HepG2 (cell line): Measurements from ENCODE around the gene LRRC45. TPM values are rescaled to one million over a fixed set of nuclear protein-coding genes. Genes with fewer than 3 reads are reported as not detected.

Source experiments
- CCDC6 ChIP-seq: sonication (generic); formaldehyde crosslinking; IDR thresholded peaks from 2 replicates; pipeline ENCODE4 v1.8.1; 2022; ENCODE audit warnings: mild to moderate bottlenecking, missing genetic modification reagents, moderate library complexity
- CENPX ChIP-seq: sonication (generic); formaldehyde crosslinking; IDR thresholded peaks from 2 replicates; pipeline ENCODE4 v1.9.0; 2021; ENCODE audit warnings: mild to moderate bottlenecking, missing genetic modification reagents, moderate library complexity
- ELF1 ChIP-seq: sonication (generic); formaldehyde crosslinking; IDR thresholded peaks from 2 replicates; pipeline ENCODE4 v1.4.0; 2020; ENCODE audit warnings: missing genetic modification reagents
- JUN ChIP-seq: sonication (generic); formaldehyde crosslinking; IDR thresholded peaks from 2 replicates; pipeline ENCODE4 v1.4.0; 2020; ENCODE audit warnings: mild to moderate bottlenecking, missing genetic modification reagents
- LCORL ChIP-seq, 2 experiments: fragments of 450-650 bp in 1 of 2; sonication (generic) in 1 of 2; formaldehyde crosslinking in 1 of 2; IDR thresholded peaks; 2 replicates each; pipeline versions ENCODE4 v1.5.0 to v1.6.1; 2017 to 2020; ENCODE audit warnings: antibody characterized with exemption in 1 of 2, missing genetic modification reagents in 1 of 2
- MEIS2 ChIP-seq: sonication (generic); formaldehyde crosslinking; IDR thresholded peaks from 2 replicates; pipeline ENCODE4 v1.9.0; 2021; ENCODE audit warnings: mild to moderate bottlenecking, missing genetic modification reagents
- NR2F6 ChIP-seq, 2 experiments: IDR thresholded peaks; 2 replicates each; pipeline ENCODE4 v1.6.1; 2016; ENCODE audit warnings: antibody characterized with exemption in 1 of 2, mild to moderate bottlenecking in 1 of 2
- NR3C1 ChIP-seq: sonication (generic); formaldehyde crosslinking; IDR thresholded peaks from 2 replicates; pipeline ENCODE4 v1.4.0; 2020; ENCODE audit warnings: missing genetic modification reagents
- ZFP90 ChIP-seq: sonication (generic); formaldehyde crosslinking; IDR thresholded peaks from 2 replicates; pipeline ENCODE4 v1.8.0; 2022; ENCODE audit warnings: missing genetic modification reagents, mild to moderate bottlenecking, inconsistent platforms, borderline replicate concordance
- ZNF547 ChIP-seq: sonication (generic); formaldehyde crosslinking; IDR thresholded peaks from 2 replicates; pipeline ENCODE4 v1.5.1; 2020; ENCODE audit warnings: mild to moderate bottlenecking, missing genetic modification reagents
- ZNF572 ChIP-seq: sonication (generic); formaldehyde crosslinking; IDR thresholded peaks from 2 replicates; pipeline ENCODE4 v1.5.1; 2020; ENCODE audit warnings: mild to moderate bottlenecking, missing genetic modification reagents
- polyA plus RNA-seq, 8 experiments: library from polyadenylated mRNA; depleted of rRNA in 3 of 8; stranded (reverse) in 7 of 8; unstranded in 1 of 8; fragments of >200 nt; fragmentation: Illumina TruSeq in 4 of 8; extraction: Trizol in 4 of 8; gene quantifications; 2 replicates each; pipeline versions ENCODE4 v1.2.1 to v1.2.3, GENCODE V29; 2011 to 2016; ENCODE audit warnings: low read depth in 4 of 8, missing spikeins in 1 of 8, mixed read lengths in 1 of 8; ENCODE audit not compliant: insufficient read depth in 1 of 8
- total RNA-seq, 5 experiments: library from RNA; depleted of rRNA; stranded (reverse); fragments of >200 nt; fragmentation: Illumina TruSeq; extraction: Trizol; gene quantifications; 2 replicates each; pipeline ENCODE4 v1.2.3, GENCODE V29; 2016; ENCODE audit warnings: low read depth in 1 of 5
- TF ChIP-seq, protein P1 (sequence below): sonication (generic); formaldehyde crosslinking; IDR thresholded peaks from 2 replicates; pipeline ENCODE4 v1.5.0; 2020; ENCODE audit warnings: mild to moderate bottlenecking, missing genetic modification reagents
- TF ChIP-seq, protein P2 (sequence below): sonication (generic); formaldehyde crosslinking; IDR thresholded peaks from 2 replicates; pipeline ENCODE4 v1.4.0; 2020; ENCODE audit warnings: missing genetic modification reagents
- TF ChIP-seq, protein P3 (sequence below): sonication (generic); formaldehyde crosslinking; IDR thresholded peaks from 2 replicates; pipeline ENCODE4 v1.4.0; 2020; ENCODE audit warnings: missing genetic modification reagents
- TF ChIP-seq, protein P4 (sequence below), 2 experiments: fragments of 450-650 bp in 1 of 2; sonication (generic) in 1 of 2; formaldehyde crosslinking; IDR thresholded peaks; 2 replicates each; pipeline versions ENCODE4 v1.5.0 to v1.8.0; 2020 to 2022; ENCODE audit warnings: mild to moderate bottlenecking in 1 of 2, missing genetic modification reagents in 1 of 2
- TF ChIP-seq, protein P5 (sequence below): IDR thresholded peaks from 2 replicates; pipeline ENCODE4 v1.6.1; 2018; ENCODE audit warnings: missing genetic modification reagents

LRRC45 gene
- total and polyA plus RNA-seq, 2 of the 13 experiments (the other 11 are each of a cell fraction or from before 2014, with no cell fraction given): 11.6 to 48.1 TPM

DNA sequence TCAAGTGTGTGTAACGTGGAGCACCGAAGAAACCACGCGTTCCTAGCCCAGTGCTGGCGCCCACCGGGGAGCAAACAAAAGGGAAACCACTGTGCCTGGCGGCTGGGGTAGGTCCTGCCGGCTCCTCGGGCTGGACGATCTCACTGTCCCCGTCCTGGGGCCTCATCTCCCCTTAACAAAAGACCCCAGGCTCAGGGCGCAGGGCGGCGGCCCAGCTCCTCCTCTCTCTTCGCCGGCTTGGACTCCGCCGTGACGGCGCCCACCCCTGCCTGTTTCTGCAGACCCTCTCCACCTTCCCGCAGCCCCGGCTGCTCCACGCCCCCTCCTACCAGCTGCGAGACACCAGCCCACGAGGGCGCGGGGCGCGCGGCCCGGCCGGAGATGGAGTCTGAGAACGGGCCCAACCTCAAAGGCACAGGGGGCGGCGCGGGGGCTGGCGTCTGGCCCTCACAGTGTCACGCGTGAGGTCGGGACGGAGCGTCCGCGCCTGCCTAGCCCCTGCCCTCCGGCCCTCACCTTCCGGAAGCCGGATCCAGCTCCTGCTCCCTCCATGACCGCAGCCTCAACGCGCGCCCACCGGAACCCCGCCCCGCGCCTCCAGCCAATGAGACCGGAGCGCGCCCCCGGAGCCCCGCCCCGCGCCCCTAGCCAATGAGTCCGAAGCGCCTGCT, 660 bp upstream of the LRRC45 start, which contains the start of gene CENPX (continued):
- TF ChIP-seq, protein P1, sequence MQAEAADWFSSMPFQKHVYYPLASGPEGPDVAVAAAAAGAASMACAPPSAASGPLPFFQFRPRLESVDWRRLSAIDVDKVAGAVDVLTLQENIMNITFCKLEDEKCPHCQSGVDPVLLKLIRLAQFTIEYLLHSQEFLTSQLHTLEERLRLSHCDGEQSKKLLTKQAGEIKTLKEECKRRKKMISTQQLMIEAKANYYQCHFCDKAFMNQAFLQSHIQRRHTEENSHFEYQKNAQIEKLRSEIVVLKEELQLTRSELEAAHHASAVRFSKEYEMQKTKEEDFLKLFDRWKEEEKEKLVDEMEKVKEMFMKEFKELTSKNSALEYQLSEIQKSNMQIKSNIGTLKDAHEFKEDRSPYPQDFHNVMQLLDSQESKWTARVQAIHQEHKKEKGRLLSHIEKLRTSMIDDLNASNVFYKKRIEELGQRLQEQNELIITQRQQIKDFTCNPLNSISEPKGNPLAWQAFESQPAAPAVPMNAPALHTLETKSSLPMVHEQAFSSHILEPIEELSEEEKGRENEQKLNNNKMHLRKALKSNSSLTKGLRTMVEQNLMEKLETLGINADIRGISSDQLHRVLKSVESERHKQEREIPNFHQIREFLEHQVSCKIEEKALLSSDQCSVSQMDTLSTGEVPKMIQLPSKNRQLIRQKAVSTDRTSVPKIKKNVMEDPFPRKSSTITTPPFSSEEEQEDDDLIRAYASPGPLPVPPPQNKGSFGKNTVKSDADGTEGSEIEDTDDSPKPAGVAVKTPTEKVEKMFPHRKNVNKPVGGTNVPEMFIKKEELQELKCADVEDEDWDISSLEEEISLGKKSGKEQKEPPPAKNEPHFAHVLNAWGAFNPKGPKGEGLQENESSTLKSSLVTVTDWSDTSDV: peak; percentile 92; the same call in 1 of the 2 replicates
- TF ChIP-seq MEIS2 (CRISPR knock-in tag) (no peak; the same call in 1 of the 2 replicates), CCDC6 (CRISPR knock-in tag) (no peak), ZNF547 (CRISPR knock-in tag) (peak; percentile 90), NR2F6 (IDR thresholded peaks at IDR 0.05) (no peak), NR2F6 (CRISPR knock-in tag; IDR thresholded peaks at IDR 0.05) (peak; percentile 51; the same call in 1 of the 2 replicates), LCORL (IDR thresholded peaks at IDR 0.05) (no peak), LCORL (CRISPR knock-in tag; IDR thresholded peaks at IDR 0.05) (peak; percentile 55), ZNF572 (CRISPR knock-in tag) (no peak), NR3C1 (no peak), ELF1 (CRISPR knock-in tag) (no peak), CENPX (no peak), ZFP90 (CRISPR knock-in tag) (no peak; the same call in none of the 2 replicates), JUN (peak; percentile 68)
- TF ChIP-seq, protein P2, sequence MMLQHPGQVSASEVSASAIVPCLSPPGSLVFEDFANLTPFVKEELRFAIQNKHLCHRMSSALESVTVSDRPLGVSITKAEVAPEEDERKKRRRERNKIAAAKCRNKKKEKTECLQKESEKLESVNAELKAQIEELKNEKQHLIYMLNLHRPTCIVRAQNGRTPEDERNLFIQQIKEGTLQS: 0 out of 2 replicates have a peak, but pooled peaks have one; percentile 49
- TF ChIP-seq, protein P3, sequence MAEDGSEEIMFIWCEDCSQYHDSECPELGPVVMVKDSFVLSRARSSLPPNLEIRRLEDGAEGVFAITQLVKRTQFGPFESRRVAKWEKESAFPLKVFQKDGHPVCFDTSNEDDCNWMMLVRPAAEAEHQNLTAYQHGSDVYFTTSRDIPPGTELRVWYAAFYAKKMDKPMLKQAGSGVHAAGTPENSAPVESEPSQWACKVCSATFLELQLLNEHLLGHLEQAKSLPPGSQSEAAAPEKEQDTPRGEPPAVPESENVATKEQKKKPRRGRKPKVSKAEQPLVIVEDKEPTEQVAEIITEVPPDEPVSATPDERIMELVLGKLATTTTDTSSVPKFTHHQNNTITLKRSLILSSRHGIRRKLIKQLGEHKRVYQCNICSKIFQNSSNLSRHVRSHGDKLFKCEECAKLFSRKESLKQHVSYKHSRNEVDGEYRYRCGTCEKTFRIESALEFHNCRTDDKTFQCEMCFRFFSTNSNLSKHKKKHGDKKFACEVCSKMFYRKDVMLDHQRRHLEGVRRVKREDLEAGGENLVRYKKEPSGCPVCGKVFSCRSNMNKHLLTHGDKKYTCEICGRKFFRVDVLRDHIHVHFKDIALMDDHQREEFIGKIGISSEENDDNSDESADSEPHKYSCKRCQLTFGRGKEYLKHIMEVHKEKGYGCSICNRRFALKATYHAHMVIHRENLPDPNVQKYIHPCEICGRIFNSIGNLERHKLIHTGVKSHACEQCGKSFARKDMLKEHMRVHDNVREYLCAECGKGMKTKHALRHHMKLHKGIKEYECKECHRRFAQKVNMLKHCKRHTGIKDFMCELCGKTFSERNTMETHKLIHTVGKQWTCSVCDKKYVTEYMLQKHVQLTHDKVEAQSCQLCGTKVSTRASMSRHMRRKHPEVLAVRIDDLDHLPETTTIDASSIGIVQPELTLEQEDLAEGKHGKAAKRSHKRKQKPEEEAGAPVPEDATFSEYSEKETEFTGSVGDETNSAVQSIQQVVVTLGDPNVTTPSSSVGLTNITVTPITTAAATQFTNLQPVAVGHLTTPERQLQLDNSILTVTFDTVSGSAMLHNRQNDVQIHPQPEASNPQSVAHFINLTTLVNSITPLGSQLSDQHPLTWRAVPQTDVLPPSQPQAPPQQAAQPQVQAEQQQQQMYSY (CRISPR knock-in tag): peak; percentile 81
- TF ChIP-seq, protein P4, sequence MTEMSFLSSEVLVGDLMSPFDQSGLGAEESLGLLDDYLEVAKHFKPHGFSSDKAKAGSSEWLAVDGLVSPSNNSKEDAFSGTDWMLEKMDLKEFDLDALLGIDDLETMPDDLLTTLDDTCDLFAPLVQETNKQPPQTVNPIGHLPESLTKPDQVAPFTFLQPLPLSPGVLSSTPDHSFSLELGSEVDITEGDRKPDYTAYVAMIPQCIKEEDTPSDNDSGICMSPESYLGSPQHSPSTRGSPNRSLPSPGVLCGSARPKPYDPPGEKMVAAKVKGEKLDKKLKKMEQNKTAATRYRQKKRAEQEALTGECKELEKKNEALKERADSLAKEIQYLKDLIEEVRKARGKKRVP (CRISPR knock-in tag; IDR thresholded peaks at IDR 0.05): no peak
- TF ChIP-seq, protein P5, sequence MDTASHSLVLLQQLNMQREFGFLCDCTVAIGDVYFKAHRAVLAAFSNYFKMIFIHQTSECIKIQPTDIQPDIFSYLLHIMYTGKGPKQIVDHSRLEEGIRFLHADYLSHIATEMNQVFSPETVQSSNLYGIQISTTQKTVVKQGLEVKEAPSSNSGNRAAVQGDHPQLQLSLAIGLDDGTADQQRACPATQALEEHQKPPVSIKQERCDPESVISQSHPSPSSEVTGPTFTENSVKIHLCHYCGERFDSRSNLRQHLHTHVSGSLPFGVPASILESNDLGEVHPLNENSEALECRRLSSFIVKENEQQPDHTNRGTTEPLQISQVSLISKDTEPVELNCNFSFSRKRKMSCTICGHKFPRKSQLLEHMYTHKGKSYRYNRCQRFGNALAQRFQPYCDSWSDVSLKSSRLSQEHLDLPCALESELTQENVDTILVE (CRISPR knock-in tag): 0 out of 2 replicates have a peak, but pooled peaks have one; percentile 28
